IMR-90 (cell line): ENCODE results near the gene ABHD17B. TPM values are rescaled to one million over a fixed set of nuclear protein-coding genes. Genes with fewer than 3 reads are reported as not detected.

Source experiments
- ATAC-seq: fragments of 200-7000 bp; cut with Tn5 transposase; 2 replicates; pipeline ENCODE4 v1.9.1; 2020; ENCODE audit warnings: low read depth, mild to moderate bottlenecking, moderate library complexity
- BruUV-seq: library from RNA; stranded (reverse); fragments of 400-500 nt; replicated peaks from 2 replicates; lab custom pipeline; 2021; lab: Mats Ljungman, UMichigan
- CTCF ChIA-PET: fragments of 300-600 bp; formaldehyde crosslinking; extraction: SDS; loops from one replicate; lab custom pipeline; 2021; ENCODE audit warnings: antibody characterized with exemption; lab: Yijun Ruan, JAX
- POLR2A ChIA-PET: fragments of 300-600 bp; sonication (Branson Sonifier 250); formaldehyde crosslinking; loops from one replicate; lab custom pipeline; 2022; ENCODE audit warnings: antibody characterized with exemption; ENCODE audit not compliant: unreplicated experiment; lab: Charles Lee
- DNase-seq: peaks from one replicate; pipeline ENCODE4 v3.0.0; 2013
- H2AFZ ChIP-seq: replicated peaks from 2 replicates; pipeline ENCODE3; 2013; ENCODE audit warnings: low read length, mild to moderate bottlenecking; ENCODE audit not compliant: poor library complexity
- H2AK5ac ChIP-seq: 2 replicates; pipeline ENCODE4 v1.6.1; 2013; ENCODE audit warnings: low read depth, low read length, inconsistent platforms
- H2AK9ac ChIP-seq: replicated peaks from 2 replicates; pipeline ENCODE3; 2013; ENCODE audit warnings: mild to moderate bottlenecking, low read depth, low read length, moderate library complexity; ENCODE audit not compliant: poor library complexity
- H2BK120ac ChIP-seq: 2 replicates; pipeline ENCODE4 v1.6.1; 2013; ENCODE audit warnings: low read depth, low read length, inconsistent platforms
- H2BK15ac ChIP-seq: 3 replicates; pipeline ENCODE4 v1.6.1; 2013; ENCODE audit warnings: low read depth, low read length, inconsistent platforms
- H2BK20ac ChIP-seq: 2 replicates; pipeline ENCODE4 v1.6.1; 2013; ENCODE audit warnings: low read depth, mild to moderate bottlenecking, inconsistent platforms, low read length, moderate library complexity
- H2BK5ac ChIP-seq: 2 replicates; pipeline ENCODE4 v1.6.1; 2013; ENCODE audit warnings: mild to moderate bottlenecking, low read depth, low read length, inconsistent platforms; ENCODE audit not compliant: poor library complexity, severe bottlenecking
- H3K14ac ChIP-seq: replicated peaks from 2 replicates; pipeline ENCODE4 v1.6.1; 2013; ENCODE audit warnings: low read depth, low read length, inconsistent platforms
- H3K18ac ChIP-seq: 2 replicates; pipeline ENCODE4 v1.6.1; 2013; ENCODE audit warnings: low read depth, low read length, control low read depth
- H3K23ac ChIP-seq: 2 replicates; pipeline ENCODE4 v1.6.1; 2013; ENCODE audit warnings: low read depth, low read length, inconsistent platforms
- H3K27ac ChIP-seq: 2 replicates; pipeline ENCODE4 v1.5.1; 2013; ENCODE audit warnings: mild to moderate bottlenecking, control low read depth, low read length; ENCODE audit not compliant: insufficient read depth
- H3K27me3 ChIP-seq: 2 replicates; pipeline ENCODE4 v1.6.1; 2013; ENCODE audit warnings: low read length; ENCODE audit not compliant: control insufficient read depth, insufficient read depth
- H3K36me3 ChIP-seq: 2 replicates; pipeline ENCODE4 v1.6.1; 2013; ENCODE audit warnings: low read length, mixed read lengths; ENCODE audit not compliant: control insufficient read depth, insufficient read depth
- H3K4ac ChIP-seq: 2 replicates; pipeline ENCODE4 v1.6.1; 2013; ENCODE audit warnings: low read depth, low read length, inconsistent platforms
- H3K4me1 ChIP-seq: 2 replicates; pipeline ENCODE4 v1.6.1; 2013; ENCODE audit warnings: low read length, mixed read lengths; ENCODE audit not compliant: control insufficient read depth, insufficient read depth
- H3K4me2 ChIP-seq: 2 replicates; pipeline ENCODE4 v1.6.1; 2013; ENCODE audit warnings: low read depth, mild to moderate bottlenecking, control low read depth, low read length, moderate library complexity
- H3K4me3 ChIP-seq: 2 replicates; pipeline ENCODE4 v1.5.1; 2013; ENCODE audit warnings: low read depth, mild to moderate bottlenecking, control low read depth, low read length, moderate library complexity; ENCODE audit not compliant: insufficient read depth
- H3K56ac ChIP-seq: 2 replicates; pipeline ENCODE4 v1.6.1; 2013; ENCODE audit warnings: low read length, inconsistent platforms; ENCODE audit not compliant: insufficient read depth; ENCODE audit errors: extremely low read depth
- H3K79me1 ChIP-seq, 2 experiments: 2 replicates each; pipeline ENCODE4 v1.6.1; 2013; ENCODE audit warnings: low read length in 2 of 2, inconsistent platforms in 1 of 2, low read depth in 1 of 2
- H3K9ac ChIP-seq: 2 replicates; pipeline ENCODE4 v1.6.1; 2013; ENCODE audit warnings: low read depth, low read length, control low read depth
- H3K9me1 ChIP-seq: 2 replicates; pipeline ENCODE4 v1.6.1; 2013; ENCODE audit warnings: low read length, inconsistent platforms; ENCODE audit not compliant: insufficient read depth
- H3K9me3 ChIP-seq: 2 replicates; pipeline ENCODE4 v1.6.1; 2013; ENCODE audit warnings: low read length; ENCODE audit not compliant: control insufficient read depth, insufficient read depth
- H4K20me1 ChIP-seq: 2 replicates; pipeline ENCODE4 v1.6.1; 2013; ENCODE audit warnings: low read length, inconsistent platforms; ENCODE audit not compliant: insufficient read depth
- H4K5ac ChIP-seq: 2 replicates; pipeline ENCODE4 v1.6.1; 2013; ENCODE audit warnings: mild to moderate bottlenecking, low read depth, low read length, control low read depth
- H4K8ac ChIP-seq, 2 experiments: 2 replicates each; pipeline ENCODE4 v1.6.1; 2013; ENCODE audit warnings: low read depth in 2 of 2, low read length in 2 of 2, control low read depth in 1 of 2, inconsistent platforms in 1 of 2
- H4K91ac ChIP-seq: 2 replicates; pipeline ENCODE4 v1.6.1; 2013; ENCODE audit warnings: low read depth, low read length, inconsistent platforms; ENCODE audit not compliant: insufficient read depth
- CHD1 ChIP-seq: IDR thresholded peaks from 2 replicates; pipeline ENCODE4 v1.6.1; 2012; ENCODE audit warnings: low read depth, low read length, improper control_type of control experiment
- CTCF ChIP-seq: conservative IDR thresholded peaks from 2 replicates; pipeline ENCODE4 v1.5.1; 2012; ENCODE audit warnings: mild to moderate bottlenecking, low read depth, low read length, improper control_type of control experiment
- FOS ChIP-seq: fragments of 150-350 bp; IDR thresholded peaks from 2 replicates; pipeline ENCODE4 v1.6.1; 2016; ENCODE audit warnings: low read depth, low read length
- SMC3 ChIP-seq: fragments of 150-350 bp; IDR thresholded peaks from 2 replicates; pipeline ENCODE4 v1.6.1; 2016; ENCODE audit warnings: low read depth, mild to moderate bottlenecking, antibody characterized with exemption, low read length, moderate library complexity
- WGBS, 2 experiments: methylation state at CpG; one replicate each; pipeline versions ENCODE4 v1.1.5 to v1.1.7; 2013; ENCODE audit warnings: missing lambda C conversion rate in 2 of 2; ENCODE audit not compliant: insufficient read length in 1 of 2; ENCODE audit errors: extremely low coverage in 2 of 2; 5-methylcytosine and 5-hydroxymethylcytosine counted together
- dilution Hi-C: fragments of 300-500 bp; cut with HindIII; formaldehyde crosslinking; loops from one replicate; pipeline ENCODE4 v1.14.3; 2018; ENCODE audit warnings: low sequenced_read_pairs; ENCODE audit not compliant: unreplicated experiment
- in situ Hi-C: fragments of 300-500 bp; cut with MboI; formaldehyde crosslinking; loops from 3 replicates; pipeline ENCODE4 v1.14.3; 2019; ENCODE audit warnings: low sequenced_read_pairs, inconsistent platforms, mixed read lengths
- intact Hi-C: fragments of 100-400 bp; cut with micrococcal nuclease; formaldehyde crosslinking; loops from 2 replicates; pipeline ENCODE4 v1.10.0; 2022
- polyA plus RNA-seq, 3 experiments: library from polyadenylated mRNA; depleted of rRNA; stranded (reverse); fragments of >200 nt; gene quantifications; 2 replicates each; pipeline ENCODE4 v1.2.3, GENCODE V29; 2012; ENCODE audit warnings: low replicate concordance in 1 of 3
- total RNA-seq: library from RNA; depleted of rRNA; stranded (reverse); fragments of >200 nt; gene quantifications from 2 replicates; pipeline ENCODE4 v1.2.3, GENCODE V29; 2012

ABHD17B gene
- total and polyA plus RNA-seq, 2 of the 4 experiments (the other 2 are of a cell fraction): 7.5 to 16.8 TPM

- CTCF ChIA-PET: no interaction called here
- no peak overlapping the region for H2AK9ac ChIP-seq
- no CpG with 5 or more reads among the region's 2 CpGs for WGBS, 2 experiments
- no peaks in the 10 kb centered on the region for H4K20me1 ChIP-seq
- no peak overlapping the region for H2AK5ac ChIP-seq
- H2BK120ac ChIP-seq: no peak overlapping the region
- H3K56ac ChIP-seq: no peak overlapping the region
- no peaks in the 10 kb centered on the region for H3K9me1 ChIP-seq
- in situ Hi-C loops: no loop called here
- H3K4me1 ChIP-seq: peaks cover 2% of the 10 kb centered on the region; the same call in 1 of the 2 replicates
- H3K36me3 ChIP-seq: no peaks in the 10 kb centered on the region
- no peak overlapping the region for H3K4me3 ChIP-seq
- H4K8ac ChIP-seq: no peak overlapping the region
- ATAC-seq: no peak
- peaks cover 7 to 27% of the 10 kb centered on the region in 2 experiments for H3K79me1 ChIP-seq
- no peak overlapping the region for H3K9ac ChIP-seq
- TF ChIP-seq CTCF (no peak), SMC3 (no peak), CHD1 (no peak), FOS (no peak)
- H3K4ac ChIP-seq: no peak overlapping the region
- intact Hi-C loops: no loop called here
- H4K91ac ChIP-seq: no peak overlapping the region
- POLR2A ChIA-PET: no interaction called here
- no peak overlapping the region for H3K23ac ChIP-seq
- dilution Hi-C loops: no loop called here
- H2BK5ac ChIP-seq: peak overlapping the region; percentile 46
- H2AFZ ChIP-seq: no peak overlapping the region
- H3K27me3 ChIP-seq: no peaks in the 10 kb centered on the region
- no TSS peak for BruUV-seq
- H3K9me3 ChIP-seq: no peaks in the 10 kb centered on the region
- no peak overlapping the region for H3K18ac ChIP-seq
- no peak overlapping the region for H3K4me2 ChIP-seq
- H2BK15ac ChIP-seq: no peak overlapping the region
- no peak overlapping the region for H2BK20ac ChIP-seq
- no peak overlapping the region for H4K5ac ChIP-seq
- no peak for DNase-seq
- no peak overlapping the region for H3K27ac ChIP-seq
- H3K14ac ChIP-seq: no peak overlapping the region
These were observed 17.8 kb upstream of the ABHD17B start for GRCh38 chr9:71928806-71929205.
